Activated CD8-positive, alpha-beta memory T cell treated with anti-CD3 and anti-CD28 coated beads, Interleukin-2, amount 50 U/mL, for 48 hours (primary cell): Measurements from ENCODE around the gene CADPS.

Source experiments
- DNase-seq: peaks from one replicate; pipeline ENCODE4 v3.0.0-alpha.2; 2020

CADPS gene

DNA sequence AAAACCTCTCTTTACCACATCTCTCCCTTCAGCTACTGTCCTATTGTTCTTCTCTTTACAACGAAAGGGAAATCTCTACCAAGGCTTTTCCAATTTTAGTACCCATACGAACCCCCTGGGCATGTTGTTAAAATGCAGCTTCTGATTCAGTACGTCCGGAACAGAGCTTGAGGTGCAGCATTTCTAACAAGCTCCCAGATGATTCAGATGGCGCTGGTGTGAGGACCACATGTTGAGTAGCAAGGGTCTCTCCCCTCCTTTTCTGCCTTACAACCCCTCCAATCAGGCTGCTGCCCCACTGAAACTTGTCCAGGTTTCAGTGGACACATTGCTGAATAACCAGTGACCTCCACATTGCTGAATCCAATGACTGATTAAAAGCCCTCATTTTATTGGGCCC is 324.8 kb downstream of the CADPS start:
- DNase-seq, result no peak

DNA sequence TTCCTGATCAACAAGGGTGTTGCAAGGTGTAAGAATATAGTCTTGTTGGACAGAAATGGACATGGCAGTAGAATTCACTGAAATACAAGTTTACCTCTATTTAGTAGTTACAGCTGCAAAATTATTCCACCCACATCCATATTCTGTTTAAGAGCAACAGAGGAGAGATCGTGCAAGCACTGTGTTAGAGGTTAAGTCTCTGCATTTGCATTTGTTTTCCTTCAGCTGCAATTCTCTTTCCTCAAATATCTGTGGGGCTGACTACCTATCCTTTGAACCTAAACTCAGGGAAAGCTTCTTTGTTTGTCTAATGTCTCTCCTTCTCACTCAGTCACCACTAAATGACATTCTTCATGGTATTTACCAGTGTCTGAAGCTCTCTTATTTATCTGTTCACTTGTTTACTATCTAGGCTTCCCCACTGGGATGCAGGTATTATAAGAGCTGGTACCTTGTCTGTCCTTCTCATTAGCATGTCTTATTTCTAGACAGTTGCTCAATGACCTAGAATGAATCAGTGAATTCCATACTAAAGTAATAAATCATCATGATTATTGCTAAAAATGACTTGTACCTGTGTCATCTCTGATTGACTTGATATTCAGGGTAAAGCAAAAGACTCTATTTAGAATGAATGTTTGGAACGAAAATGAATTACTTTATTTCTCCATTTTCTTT is 326.5 kb downstream of the CADPS start:
- no peak for DNase-seq

DNA sequence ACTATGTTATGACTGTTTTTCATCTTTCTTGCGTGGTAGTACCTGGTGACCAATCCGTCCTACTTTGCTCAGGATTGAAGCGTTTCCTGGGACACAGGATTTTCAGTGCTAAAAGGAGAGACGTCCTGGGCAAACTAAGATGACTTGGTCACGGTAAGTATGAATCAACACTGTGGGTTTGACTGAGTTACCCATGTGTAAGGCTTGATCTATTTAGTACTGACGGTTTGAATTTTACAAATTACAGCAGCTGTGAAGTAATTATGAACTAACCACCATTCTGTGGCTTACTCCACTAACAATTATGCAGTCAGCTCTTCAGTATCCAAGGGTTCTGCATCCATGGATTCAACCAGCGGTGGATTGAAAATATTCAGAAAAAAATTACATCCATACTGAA is 328.9 kb downstream of the CADPS start:
- no peak for DNase-seq

DNA sequence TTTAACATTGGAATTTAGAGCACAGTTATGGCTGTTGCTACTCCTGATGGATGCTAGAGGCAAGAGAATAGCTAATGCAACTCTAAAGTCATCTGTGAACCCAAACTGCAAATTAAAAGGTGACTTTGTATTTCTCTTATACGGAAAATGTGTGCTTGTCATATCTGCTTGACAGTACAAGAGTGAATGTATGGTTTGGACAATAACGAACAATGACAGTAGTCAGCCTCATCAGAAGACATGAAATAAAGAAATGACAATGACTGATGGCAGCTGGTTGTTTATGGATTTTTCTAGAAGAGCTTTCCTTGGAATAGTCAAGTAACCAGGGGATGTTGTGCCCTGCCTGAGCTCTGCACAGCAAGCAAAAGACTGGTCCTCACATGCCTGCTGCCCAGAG is 333.0 kb downstream of the CADPS start:
- DNase-seq, result no peak

DNA sequence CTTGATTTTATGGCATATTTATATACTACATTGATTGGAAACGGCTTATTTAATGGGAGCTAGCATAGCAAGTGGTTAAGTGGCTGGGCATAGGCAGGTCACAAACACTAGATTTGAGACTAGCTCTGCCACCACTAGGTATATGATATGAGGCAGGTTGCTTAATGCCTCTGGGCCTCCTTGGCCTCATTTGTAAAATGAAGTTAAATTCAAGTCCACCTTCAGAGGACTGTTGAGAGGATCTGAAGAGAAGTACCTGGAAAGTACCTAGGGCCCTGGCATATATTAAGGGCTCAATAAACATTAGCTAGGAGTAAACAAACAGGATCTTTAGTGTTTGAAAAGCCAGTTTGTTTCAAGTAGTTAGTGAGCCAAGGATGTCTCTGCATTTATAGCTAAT is 335.5 kb downstream of the CADPS start:
- DNase-seq, result no peak

DNA sequence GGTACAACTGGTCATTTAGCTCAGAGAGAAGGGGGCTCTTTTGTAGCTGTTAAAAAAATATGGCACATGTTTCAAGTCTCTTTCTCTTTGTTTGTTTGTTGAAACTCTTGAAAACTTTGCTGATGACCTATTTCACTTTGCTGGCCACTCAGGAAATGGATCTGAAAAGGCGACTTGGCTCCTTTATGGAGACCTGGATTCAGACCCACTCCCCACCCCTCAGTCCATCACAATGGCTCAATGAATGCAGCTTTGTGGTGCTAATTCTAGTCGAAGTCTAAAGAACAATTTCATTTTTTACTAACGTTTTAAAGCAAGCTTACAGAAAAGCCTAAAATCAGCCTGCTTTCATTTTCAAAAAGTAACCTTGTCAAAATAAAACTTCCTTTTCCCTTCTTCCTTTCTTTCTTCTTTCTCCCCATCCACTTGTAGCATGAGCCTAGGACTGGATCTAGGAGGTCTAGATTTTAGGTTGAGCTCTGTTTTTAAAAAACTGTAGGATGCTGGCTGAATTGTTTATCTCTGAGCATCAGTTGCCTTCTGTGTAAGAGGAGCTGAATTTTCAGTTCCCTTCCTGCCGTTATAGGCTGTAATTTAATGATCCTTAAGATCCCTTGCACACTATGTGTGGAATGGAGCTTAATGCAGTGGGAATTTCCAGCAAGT is 336.4 kb downstream of the CADPS start:
- no peak for DNase-seq

DNA sequence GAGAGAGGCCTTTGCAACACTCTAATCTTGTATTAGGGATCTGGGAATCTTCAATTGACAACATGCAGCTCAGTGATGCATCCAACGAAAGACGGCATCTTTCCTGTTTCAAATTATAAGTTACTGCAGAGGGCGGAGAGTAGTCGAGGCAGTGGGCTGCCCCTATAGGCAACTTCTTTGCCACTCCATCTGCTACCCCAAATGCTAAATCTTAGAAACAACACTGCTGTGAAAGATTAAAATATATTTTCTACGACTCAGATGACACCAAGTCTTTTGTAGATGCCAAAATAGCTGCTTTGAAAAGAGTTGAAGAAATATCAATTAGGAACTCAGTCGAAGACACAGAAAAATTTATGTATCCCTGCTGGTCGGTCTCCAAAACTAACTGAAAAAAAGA is 340.9 kb downstream of the CADPS start:
- no peak for DNase-seq

DNA sequence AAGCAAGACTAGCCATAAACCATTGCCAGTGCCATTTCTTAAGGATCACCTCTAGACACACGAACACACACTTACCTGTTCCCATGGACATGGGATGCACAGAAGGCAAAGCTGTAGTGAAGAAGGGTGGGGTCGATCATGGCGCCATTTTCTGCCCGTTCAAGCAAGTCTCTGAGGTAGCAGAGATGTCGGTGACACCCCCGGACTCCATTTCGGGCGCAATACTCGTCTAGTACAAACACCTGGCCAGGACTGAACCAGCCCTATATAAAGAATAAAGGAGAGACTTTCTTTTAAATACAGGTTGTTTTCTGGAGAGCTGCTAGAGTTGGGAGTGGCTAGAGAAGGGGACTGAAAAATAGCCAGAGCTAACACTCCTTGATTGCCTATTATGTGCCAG is 342.4 kb downstream of the CADPS start:
- DNase-seq, result no peak

DNA sequence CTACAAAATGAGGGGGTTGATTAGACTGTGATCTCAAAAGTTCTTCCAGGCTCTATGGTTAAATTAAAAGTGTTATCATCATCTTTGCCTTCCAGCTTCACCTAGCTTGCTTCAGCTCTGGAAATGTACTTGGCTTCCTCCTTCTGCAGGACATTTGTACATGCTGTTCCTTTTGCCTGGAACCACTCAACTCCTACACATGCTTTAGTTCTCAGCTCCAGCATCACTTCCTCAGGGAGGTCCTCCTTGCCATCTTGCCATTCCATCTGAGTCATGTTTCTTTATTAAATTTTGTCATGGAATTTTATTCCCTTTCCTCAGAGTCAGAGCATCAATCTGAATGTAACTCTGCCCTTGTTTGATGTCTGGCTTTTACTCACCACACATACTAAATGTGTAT is 343.2 kb downstream of the CADPS start:
- no peak for DNase-seq

DNA sequence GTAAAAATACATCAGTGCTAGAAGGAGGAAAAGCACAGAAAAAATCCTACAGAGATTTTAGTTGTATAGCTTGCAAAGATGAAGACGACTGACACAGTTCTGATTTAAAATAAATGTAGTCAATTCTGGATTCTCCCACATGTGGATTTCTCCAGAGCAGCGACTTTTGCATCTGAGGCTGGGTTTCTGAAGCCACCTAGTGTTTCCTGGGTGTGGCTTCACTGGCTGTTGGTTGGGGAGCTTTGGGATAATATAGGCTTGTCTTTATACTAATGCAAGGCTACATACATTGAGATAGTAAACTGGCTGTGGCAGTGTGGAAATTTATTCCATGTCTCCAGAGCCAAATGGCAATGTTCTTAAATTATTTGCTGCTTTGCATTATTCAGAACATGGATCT is 343.7 kb downstream of the CADPS start:
- no peak for DNase-seq

DNA sequence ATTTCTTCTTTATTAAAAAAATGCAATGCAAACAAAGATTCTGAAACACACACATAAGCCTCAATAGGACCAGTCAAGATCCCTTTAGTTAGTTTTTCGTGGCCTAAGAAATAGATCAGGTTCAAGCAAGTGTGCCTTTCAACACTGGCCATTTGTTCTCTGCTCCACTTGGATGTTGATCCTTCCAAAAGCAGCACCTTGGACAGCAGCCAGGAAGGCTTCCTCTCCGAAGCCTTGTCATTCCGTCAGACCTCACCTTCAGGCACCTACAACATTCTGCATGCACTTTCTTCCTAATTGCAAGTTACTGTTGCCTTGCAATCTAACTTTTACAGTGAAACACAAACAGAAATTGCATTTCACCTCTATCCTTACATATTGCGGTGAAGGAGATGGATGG is 346.0 kb downstream of the CADPS start:
- no peak for DNase-seq

DNA sequence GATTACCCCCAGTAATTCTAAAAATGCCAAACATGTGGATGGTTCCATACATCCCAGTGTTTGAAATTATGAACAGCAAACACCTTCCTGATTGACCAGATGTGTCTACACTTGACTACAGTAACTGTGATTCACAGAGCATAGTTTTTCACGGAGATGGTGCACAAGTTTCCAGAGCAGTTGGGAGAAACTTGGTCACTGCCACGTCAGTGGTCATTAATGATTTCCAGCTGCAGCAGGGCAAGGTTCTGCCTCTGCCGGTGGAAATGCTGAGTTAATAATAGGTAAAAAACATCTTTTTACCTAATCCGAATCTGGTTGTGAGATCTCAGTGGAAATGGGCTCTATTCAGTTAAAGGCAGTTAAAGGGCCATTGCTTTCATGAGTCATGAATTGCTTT is 347.7 kb downstream of the CADPS start:
- no peak for DNase-seq

DNA sequence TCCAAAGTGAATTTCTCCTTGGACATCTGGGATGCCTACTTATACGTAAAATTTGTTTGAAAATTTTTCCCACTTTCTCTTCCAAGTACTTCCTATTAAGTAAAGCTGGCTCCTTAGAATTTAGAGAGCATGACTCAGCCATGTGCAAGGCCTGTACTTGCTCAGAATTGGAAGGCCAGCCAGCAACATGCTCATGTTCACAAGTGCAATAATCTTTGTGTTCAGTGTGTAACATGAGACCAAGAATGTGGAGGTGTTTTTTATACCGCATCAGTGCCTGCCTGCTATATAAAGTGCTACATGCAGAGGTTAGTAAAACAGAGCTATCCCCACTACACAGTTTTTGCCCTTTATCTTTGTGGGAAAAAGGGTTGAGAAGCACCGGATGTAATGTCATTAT is 349.9 kb downstream of the CADPS start:
- DNase-seq, result no peak

DNA sequence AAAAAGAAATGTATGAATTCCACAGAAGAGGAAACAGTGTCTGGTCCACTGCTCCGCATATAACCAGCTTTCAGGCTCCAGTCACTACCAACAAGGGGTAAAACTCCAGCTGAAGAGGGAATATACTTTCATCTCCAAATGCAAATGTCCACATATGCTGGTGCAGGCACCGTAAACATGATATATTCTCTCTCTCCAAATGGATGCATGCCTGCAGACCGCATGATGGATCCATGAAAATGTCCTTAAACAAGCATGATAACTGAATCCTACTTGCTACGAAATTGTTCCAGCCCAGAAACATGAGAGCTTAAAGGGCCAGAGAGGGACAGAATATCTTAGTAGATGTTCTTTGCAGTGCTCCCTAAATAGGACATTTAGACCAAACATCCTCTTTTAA is 351.5 kb downstream of the CADPS start:
- DNase-seq, result no peak

DNA sequence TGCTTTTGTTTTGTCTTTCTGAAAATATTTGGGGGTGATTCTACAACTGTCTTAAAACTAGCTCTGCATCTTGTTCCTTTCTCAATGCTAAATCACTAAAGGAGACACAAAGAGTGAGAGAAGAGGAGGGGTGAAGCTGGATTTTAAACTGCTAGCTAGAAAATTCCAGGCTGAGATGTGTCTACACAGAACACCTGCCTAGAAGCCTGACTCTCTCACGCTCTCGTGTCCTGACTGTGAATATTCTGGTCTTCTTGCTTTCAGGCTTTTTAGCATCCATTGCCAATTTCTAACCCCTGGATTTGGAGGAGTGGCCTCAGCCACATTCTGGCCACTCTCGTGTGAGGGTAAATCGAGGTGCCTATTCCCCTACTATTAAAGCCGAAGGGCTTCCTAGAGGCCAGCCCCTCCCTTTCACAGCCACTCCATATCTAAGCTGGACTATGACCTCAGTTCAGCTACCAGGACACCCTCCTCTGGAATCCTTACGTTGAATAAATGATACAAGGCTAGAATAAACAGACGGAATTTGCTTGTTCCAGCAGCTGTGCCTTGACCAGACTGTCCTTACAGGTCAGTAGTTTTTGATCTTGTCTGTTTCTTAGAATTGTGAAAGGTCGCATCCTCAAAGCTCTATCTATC is 353.6 kb downstream of the CADPS start:
- no peak for DNase-seq

DNA sequence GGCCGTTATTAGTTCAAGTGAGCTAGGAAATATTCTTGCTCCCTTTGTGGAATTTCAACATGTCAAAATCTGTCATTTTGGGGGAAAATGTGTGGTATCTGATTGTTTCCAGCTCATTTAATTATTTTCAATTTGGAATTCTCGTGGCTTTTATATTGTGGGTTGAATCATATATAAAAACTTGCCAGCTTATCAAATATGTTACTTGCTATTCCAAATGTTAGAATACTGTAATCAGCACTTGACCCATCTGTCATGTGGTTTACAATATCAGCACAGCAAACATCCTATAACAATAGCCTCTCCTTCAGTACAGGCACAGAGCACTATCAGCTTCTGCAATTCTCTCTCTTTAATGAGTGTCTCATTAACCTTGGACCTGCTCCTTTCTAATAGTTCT is 371.7 kb downstream of the CADPS start:
- no peak for DNase-seq

DNA sequence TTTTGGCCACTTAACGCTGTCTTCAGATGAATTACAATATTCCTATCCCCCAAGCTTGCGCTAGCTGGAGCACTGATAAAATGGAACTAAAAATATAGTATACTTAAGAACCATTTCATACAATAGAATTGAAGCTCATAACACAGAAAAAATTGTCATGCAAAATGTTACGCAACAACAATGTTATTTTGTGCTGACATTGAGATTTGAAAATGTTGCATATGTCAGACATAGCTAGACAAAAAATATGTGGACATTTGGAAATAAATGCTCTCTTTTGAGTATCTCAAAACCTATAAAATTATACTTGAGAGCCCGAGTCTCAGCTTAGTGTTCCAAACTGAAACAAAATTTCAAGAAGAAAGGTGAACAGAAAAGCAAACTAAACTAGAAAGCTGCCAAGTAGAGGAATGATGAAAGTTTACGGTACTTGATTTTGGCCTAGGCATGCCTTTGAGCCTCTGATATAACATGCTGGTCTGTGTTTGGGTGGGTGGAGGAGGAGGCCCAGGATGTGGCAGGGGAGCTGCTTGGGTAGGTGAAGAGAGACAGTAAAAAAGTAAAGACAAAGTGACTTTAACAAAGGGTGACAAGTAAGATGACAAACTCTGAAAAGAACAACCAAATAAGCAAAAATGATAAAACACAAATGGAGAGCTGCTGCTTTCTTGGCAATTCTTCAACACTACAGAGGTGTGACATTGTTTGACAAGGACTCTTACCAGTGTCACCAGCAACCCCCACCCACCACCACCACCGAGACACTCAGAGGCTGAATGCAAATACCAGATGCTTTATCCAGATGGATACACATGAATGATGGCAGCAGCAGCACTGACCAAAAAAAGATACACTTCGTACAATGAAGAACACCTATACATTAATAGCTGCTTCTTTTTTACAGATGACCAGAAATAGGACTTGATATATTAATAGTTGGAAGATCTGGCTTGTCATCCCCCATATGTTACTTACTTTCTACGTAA is 372.6 kb downstream of the CADPS start:
- DNase-seq, result no peak

DNA sequence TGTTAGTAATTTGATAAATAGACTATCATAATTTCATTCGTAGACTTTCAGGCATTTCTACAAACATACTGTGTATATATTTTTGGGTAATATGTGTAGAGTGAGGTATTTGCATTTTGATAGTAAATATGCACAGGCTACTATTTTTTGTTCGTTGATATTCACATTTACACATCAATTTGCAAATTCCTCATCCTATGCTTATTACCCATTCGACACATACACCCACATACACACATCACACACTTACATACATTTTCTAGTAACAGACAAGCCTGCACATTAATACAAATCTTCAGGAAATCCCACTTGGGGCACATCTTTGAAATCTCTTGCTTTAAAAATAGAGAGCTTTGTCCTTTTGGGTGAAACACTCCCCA is 373.9 kb downstream of the CADPS start:
- no peak for DNase-seq

DNA sequence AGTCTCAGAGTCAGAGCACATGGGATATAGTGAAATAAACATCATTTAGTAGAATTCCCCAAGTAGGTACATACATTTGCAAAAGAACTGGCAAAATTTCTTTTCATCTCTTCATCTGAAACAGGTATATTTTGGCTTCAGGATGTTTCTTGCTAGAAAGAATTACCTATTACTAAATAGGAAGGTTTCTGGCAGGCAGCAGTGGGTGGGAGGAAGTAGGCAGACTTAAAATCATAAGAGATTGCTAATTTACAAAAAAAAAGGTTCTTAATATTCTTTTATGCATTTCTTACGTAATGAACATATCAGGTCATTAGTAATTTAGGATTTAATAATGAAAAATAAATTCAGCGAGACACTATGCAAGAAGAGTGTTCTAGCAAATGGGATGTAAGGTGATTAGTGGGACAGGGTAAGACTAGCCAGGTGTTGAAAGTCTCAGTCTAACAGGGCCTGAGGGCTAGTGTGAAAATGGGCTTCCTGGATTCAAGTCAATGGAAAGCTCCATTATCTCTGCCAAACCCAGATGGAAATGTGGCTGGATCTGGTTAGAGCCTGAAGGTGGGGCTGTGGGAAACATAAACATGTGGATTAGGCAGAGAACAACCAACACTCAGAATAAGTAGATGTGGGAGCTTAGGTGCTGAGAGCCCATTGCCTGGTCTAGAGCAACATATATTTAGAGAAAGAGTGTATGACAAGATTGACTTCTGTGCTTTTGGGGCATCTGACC is 374.5 kb downstream of the CADPS start:
- no peak for DNase-seq

DNA sequence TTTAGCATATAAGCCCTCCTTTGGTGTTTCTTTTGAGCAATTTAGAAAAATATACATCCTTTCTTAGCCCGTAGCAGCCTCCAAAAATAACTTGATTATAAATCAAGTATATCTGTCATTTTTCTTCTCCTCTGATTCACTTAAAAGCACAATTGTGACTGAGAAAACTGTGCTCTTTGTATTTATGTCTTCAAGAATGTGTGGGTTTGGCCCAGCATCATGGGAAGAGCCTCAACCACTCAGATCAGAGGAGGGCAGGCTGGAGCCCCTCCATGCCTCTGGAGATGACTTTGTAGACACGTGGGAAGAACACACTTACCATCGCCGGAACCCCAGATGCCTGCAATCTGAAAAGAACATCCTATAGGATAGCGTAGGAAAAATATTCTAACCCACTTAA is 378.1 kb downstream of the CADPS start:
- no peak for DNase-seq

DNA sequence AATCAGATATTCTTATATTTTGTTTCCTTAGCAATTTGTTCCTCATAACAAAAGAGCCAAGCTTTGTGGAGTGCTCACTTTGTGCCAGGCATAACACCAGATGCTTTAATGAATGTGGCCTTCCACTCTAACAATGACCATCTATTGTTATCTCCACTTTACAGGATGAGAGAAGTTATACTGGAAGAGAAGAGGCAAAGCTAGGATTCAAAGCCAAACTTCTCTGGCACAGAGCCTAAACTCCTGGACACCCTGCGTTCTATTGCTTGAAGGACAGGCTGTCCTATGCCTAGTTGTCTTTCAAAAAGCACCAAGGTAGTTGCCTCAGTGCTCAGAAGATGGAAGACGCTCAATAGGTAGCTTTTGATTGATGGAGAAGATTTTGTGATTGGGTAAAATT is 378.7 kb downstream of the CADPS start:
- DNase-seq, result no peak

DNA sequence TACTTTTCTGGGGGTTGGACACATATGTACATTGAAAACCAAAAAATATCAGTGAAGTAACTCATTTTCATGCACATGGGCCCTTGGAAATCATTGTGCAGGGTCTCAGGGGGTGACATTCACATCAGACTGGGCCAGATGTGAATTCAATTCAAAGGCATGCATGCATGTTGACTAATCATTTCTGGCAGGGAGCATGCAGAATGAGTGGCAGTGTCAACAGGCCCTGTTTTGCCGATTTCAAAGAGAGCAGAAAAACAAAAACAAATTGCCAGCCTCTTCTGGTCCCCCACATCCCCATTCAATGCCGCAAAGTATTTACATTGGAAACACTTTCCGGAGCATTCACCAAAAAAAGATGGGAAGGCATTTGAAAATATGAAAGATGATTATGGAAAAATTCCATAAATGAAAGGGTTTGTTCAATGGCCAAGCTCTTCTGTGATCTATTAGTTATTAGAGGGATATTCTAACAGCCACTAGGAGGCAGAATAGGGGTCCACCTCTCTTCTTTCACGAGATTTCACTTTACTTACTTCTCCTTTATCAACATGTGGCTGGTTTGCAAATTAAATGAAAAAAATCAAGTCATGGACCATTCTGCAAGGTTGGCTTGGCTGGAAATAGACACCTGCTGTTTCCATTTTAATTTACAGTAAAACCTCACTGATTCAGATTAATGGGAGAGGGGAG is 382.0 kb downstream of the CADPS start:
- no peak for DNase-seq
